Measurements from ENCODE around the gene ENTPD7. TPM values are rescaled to one million over a fixed set of nuclear protein-coding genes. Genes with fewer than 3 reads are reported as not detected.

Gene ENTPD7
- total RNA-seq, 1 donor from 2014 or later: 6.2 TPM

- Mint-ChIP-seq H3K4me3 (no peak overlapping the region), H3K27ac (no peak overlapping the region), H3K36me3 (ENCODE audit: low read depth) (peaks cover 61% of the 10 kb centered on the region), H3K27me3 (no peaks in the 10 kb centered on the region), H3K9me3 (no peaks in the 10 kb centered on the region), H3K4me1 (no peaks in the 10 kb centered on the region)
- intact Hi-C loops (cut with micrococcal nuclease): loop anchor here (1.0 kb wide), 1 partner anchor 262 kb away; no protein-coding TSS in a partner anchor
- ChIA-PET POLR2A (no interaction called here), CTCF (interaction anchor here (1.7 kb wide), 1 partner anchor 263 kb away, joined by 4 read pairs; no protein-coding TSS in a partner anchor)
- ATAC-seq (ENCODE audit: low read depth) (no peak), DNase-seq (no peak)
- no peak for TF ChIP-seq CTCF (IDR thresholded peaks at IDR 0.05)
Measured at GRCh38 chr10:99698504-99699080, 39.3 kb downstream of the ENTPD7 start.

- Mint-ChIP-seq H3K36me3 (ENCODE audit: low read depth) (peaks cover 75% of the 10 kb centered on the region), H3K4me1 (no peaks in the 10 kb centered on the region), H3K27me3 (no peaks in the 10 kb centered on the region), H3K27ac (no peak overlapping the region), H3K4me3 (no peak overlapping the region), H3K9me3 (no peaks in the 10 kb centered on the region)
- no peak for TF ChIP-seq CTCF (IDR thresholded peaks at IDR 0.05)
- no peak for ATAC-seq (ENCODE audit: low read depth)
- ChIA-PET CTCF (no interaction called here), POLR2A (no interaction called here)
- no peak for DNase-seq
- intact Hi-C loops (cut with micrococcal nuclease): no loop called here
Measured at GRCh38 chr10:99700649-99701048, 41.3 kb downstream of the ENTPD7 start.

GRCh38 chr10:99708428-99709012 lies 49.2 kb downstream of the ENTPD7 start:
- peaks cover 66% of the 10 kb centered on the region for H3K36me3 Mint-ChIP-seq (ENCODE audit: low read depth)
- no peaks in the 10 kb centered on the region for H3K4me1 Mint-ChIP-seq
- H3K27ac Mint-ChIP-seq: no peak overlapping the region
- H3K4me3 Mint-ChIP-seq: no peak overlapping the region
- no peak for DNase-seq
- H3K27me3 Mint-ChIP-seq: no peaks in the 10 kb centered on the region
- intact Hi-C loops (cut with micrococcal nuclease): no loop called here
- no peak for TF ChIP-seq CTCF (IDR thresholded peaks at IDR 0.05)
- ATAC-seq (ENCODE audit: low read depth): no peak
- POLR2A ChIA-PET: no interaction called here
- H3K9me3 Mint-ChIP-seq: no peaks in the 10 kb centered on the region
- CTCF ChIA-PET: no interaction called here

GRCh38 chr10:99709480-99710229 lies 50.3 kb downstream of the ENTPD7 start:
- no peaks in the 10 kb centered on the region for H3K4me1 Mint-ChIP-seq
- ATAC-seq (ENCODE audit: low read depth) (no peak), DNase-seq (no peak)
- H3K27ac Mint-ChIP-seq: no peak overlapping the region
- no peak for TF ChIP-seq CTCF (IDR thresholded peaks at IDR 0.05)
- no peak overlapping the region for H3K4me3 Mint-ChIP-seq
- H3K36me3 Mint-ChIP-seq (ENCODE audit: low read depth): peaks cover 66% of the 10 kb centered on the region
- H3K27me3 Mint-ChIP-seq: no peaks in the 10 kb centered on the region
- intact Hi-C loops (cut with micrococcal nuclease): loop anchor here (10.0 kb wide), 1 partner anchor 95 kb away; no protein-coding TSS in a partner anchor
- ChIA-PET CTCF (interaction anchor here (0.8 to 3.7 kb wide), 6 partner anchors 42 to 317 kb away, joined by 3 to 32 read pairs (median 4); no protein-coding TSS in a partner anchor), POLR2A (interaction anchor here (0.6 kb wide), 1 partner anchor 173 kb away, joined by 5 read pairs; no protein-coding TSS in a partner anchor)
- no peaks in the 10 kb centered on the region for H3K9me3 Mint-ChIP-seq

All from activated B cell treated with CpG ODN at 0.5 μM for 24 hours (primary cell).